Breast epithelium (tissue), 4 donors: Measurements from ENCODE around the gene STING1. TPM values are rescaled to one million over a fixed set of nuclear protein-coding genes. Genes with fewer than 3 reads are reported as not detected.
A peak's percentile ranks its signal among the peaks of the same experiment; 100 is the strongest.

ENCODE experiments used
- DNase-seq, 2 donors: peaks; one replicate each; pipeline ENCODE4 v3.0.0-alpha.2; 2019; ENCODE audit warnings: low spot score in 2 of 2
- H3K27ac ChIP-seq, 2 donors: fragments of 200-600 bp; sonication (generic) in 1 of 2; one replicate each; pipeline ENCODE4 v1.5.1; 2016 to 2019; ENCODE audit warnings: mild to moderate bottlenecking in 1 of 2
- H3K27me3 ChIP-seq, 2 donors: fragments of 200-600 bp; sonication (generic) in 1 of 2; one replicate each; pipeline versions ENCODE4 v1.5.1 to v1.6.0; 2017 to 2019; ENCODE audit warnings: control low read depth in 1 of 2, mild to moderate bottlenecking in 1 of 2
- H3K36me3 ChIP-seq: fragments of 200-600 bp; one replicate; pipeline ENCODE4 v1.5.1; 2019
- H3K4me1 ChIP-seq, 2 donors: fragments of 200-600 bp; sonication (generic); one replicate each; pipeline ENCODE4 v1.5.1; 2016 to 2019; ENCODE audit warnings: control low read depth in 1 of 2
- H3K4me3 ChIP-seq, 3 donors: fragments of 200-600 bp; sonication (generic); 1 replicate in 2 of 3; 2 replicates in 1 of 3; pipeline ENCODE4 v1.5.1; 2016 to 2019; ENCODE audit warnings: mild to moderate bottlenecking in 3 of 3, moderate library complexity in 2 of 3
- H3K9me3 ChIP-seq, 2 donors: fragments of 200-600 bp; sonication (generic) in 1 of 2; one replicate each; pipeline ENCODE4 v1.5.1; 2016 to 2019; ENCODE audit warnings: control low read depth in 1 of 2
- CTCF ChIP-seq, 3 donors: fragments of 450-650 bp; IDR thresholded peaks; one replicate each; pipeline ENCODE4 v1.5.1; 2016 to 2017; ENCODE audit warnings: antibody characterized with exemption in 3 of 3, mild to moderate bottlenecking in 3 of 3, moderate library complexity in 3 of 3
- POLR2A ChIP-seq: fragments of 450-650 bp; IDR thresholded peaks from one replicate; pipeline ENCODE4 v1.6.1; 2016; ENCODE audit warnings: antibody characterized with exemption, mild to moderate bottlenecking, moderate library complexity
- POLR2AphosphoS5 ChIP-seq, 3 donors: sonication (generic); formaldehyde crosslinking; IDR thresholded peaks; one replicate each; pipeline ENCODE4 v1.6.1; 2017; ENCODE audit warnings: antibody characterized with exemption in 3 of 3
- intact Hi-C: fragments of 100-400 bp; cut with DNase I; formaldehyde crosslinking; loops from one replicate; pipeline ENCODE4 v1.15.1; 2023; ENCODE audit warnings: low total_unique reads
- total RNA-seq, 3 donors: library from RNA; depleted of rRNA; stranded (reverse); fragments of >200 nt; gene quantifications; one replicate each; pipeline ENCODE4 v1.1.0, GENCODE V29; 2016

STING1 gene
- total RNA-seq, 3 donors from 2014 or later = 22.0 to 47.9 (median 39.0) TPM

DNA sequence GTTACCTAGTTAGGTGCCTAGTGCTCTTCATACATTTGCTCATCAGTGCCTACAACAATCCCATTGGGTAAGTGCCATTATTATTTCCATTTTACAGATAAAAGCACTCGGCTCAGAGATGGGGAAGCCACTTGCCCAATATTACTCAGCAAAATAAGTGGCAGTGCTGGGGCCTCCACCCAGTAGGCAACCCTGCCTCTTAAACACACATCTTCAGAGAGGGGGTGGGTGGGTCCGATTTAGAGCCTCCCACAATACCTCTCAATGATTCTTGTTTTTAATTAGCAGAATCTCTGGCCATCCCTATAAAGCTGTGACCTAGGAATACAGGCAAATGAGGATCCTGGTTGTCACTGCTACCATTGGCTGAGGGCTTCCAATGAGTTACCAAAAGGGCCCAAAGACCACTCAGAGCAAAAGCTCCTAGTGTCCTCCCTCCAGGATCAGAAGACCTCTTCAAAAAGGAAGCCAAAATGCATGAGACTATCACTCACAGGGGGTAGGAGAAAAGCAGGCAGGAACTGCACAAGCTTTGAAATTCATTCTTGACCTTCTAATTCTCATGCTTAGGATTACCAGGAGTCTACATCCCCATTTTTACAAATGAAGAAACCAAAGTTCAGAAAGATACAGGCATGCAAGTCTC, 42.5 kb upstream of the STING1 start:
- intact Hi-C loops = no loop called here
- peak overlapping the region in 1 of 2 donors; percentile 58 for H3K27ac ChIP-seq
- TF ChIP-seq POLR2AphosphoS5 (IDR thresholded peaks at IDR 0.05) (no peak), CTCF (IDR thresholded peaks at IDR 0.05) (no peak), POLR2A (no peak)

GRCh38 chr5:139524446-139524845, 41.9 kb upstream of the STING1 start:
- no peak overlapping the region for H3K4me3 ChIP-seq
- H3K9me3 ChIP-seq = no peaks in the 10 kb centered on the region
- DNase-seq = no peak
- no peak overlapping the region for H3K27ac ChIP-seq
- intact Hi-C loops = no loop called here
- H3K27me3 ChIP-seq = no peaks in the 10 kb centered on the region
- H3K36me3 ChIP-seq = no peaks in the 10 kb centered on the region
- H3K4me1 ChIP-seq = no peaks in the 10 kb centered on the region
- TF ChIP-seq POLR2A = no peak

More for the DNA sequence above, 42.5 kb upstream of the STING1 start:
- Histone ChIP-seq H3K27me3 (no peaks in the 10 kb centered on the region), H3K9me3 (no peaks in the 10 kb centered on the region), H3K36me3 (no peaks in the 10 kb centered on the region), H3K4me3 (no peak overlapping the region), H3K4me1 (no peaks in the 10 kb centered on the region)
- no peak for DNase-seq

- intact Hi-C loops = no loop called here
- no peaks in the 10 kb centered on the region for H3K9me3 ChIP-seq
- TF ChIP-seq POLR2AphosphoS5 (IDR thresholded peaks at IDR 0.05) (no peak), CTCF (IDR thresholded peaks at IDR 0.05) (no peak), POLR2A (no peak)
Observed at GRCh38 chr5:139523635-139524445, 41.3 kb upstream of the STING1 start.

DNA sequence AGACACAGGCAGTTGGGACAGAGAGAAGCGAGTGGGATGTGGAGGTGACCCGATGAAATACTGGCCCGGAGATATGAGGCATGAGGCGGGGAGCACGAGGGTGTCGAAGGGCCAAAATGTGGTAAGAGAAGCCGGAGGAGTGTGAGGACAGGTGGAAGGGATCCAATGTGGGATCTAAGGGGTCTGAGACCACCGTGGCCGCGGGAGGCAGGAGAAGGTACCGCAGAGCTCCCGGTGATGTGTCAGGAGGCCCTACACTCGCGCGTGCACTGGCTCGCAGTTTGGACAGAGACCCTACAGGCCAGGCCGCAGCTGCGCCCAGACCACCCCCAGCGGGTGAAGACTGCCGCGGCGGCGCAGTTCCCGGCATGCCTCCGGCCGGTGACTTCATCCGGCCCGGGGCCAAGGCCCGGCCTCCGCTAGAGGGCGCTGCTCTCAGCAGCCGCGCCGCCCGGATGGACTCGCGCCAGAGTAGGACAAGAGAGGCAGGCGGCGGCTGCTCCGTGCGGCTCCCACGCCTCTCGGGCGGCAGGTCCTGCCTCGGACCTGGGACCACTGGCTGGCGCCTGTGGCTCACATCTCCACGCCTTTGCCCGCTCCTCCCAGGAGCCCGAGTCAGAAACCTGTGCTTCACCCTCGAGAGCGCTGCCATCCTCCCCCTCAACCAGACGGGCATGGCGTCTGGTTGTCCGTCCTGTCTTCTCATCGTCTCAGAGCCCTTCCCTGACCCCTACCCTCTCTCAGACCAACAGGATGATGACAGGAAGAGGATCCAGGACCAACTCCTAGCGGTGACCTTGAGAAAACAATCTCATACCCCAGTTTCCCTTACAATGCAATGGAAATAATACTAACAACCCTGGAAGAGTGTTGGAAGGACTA, 35.4 kb upstream of the STING1 start:
- Histone ChIP-seq H3K4me1 (no peaks in the 10 kb centered on the region), H3K9me3 (no peaks in the 10 kb centered on the region), H3K36me3 (no peaks in the 10 kb centered on the region), H3K27me3 (no peaks in the 10 kb centered on the region), H3K27ac (peak overlapping the region; percentile 89 to 92), H3K4me3 (peak overlapping the region; percentile 43 to 73 (median 54))
- peak; percentile 87 to 92 for DNase-seq
- TF ChIP-seq CTCF (IDR thresholded peaks at IDR 0.05) (peak; percentile 95 to 98 (median 97)), POLR2A (peak; percentile 45), POLR2AphosphoS5 (IDR thresholded peaks at IDR 0.05) (peak; percentile 90 to 96 (median 91))
- intact Hi-C loops = loop anchor here (5.0 kb wide), 1 partner anchor 101 kb away; no protein-coding TSS in a partner anchor

More at GRCh38 chr5:139523635-139524445, 41.3 kb upstream of the STING1 start:
- Histone ChIP-seq H3K27me3 (no peaks in the 10 kb centered on the region), H3K27ac (no peak overlapping the region), H3K4me1 (no peaks in the 10 kb centered on the region), H3K36me3 (no peaks in the 10 kb centered on the region), H3K4me3 (no peak overlapping the region)
- DNase-seq = no peak

DNA sequence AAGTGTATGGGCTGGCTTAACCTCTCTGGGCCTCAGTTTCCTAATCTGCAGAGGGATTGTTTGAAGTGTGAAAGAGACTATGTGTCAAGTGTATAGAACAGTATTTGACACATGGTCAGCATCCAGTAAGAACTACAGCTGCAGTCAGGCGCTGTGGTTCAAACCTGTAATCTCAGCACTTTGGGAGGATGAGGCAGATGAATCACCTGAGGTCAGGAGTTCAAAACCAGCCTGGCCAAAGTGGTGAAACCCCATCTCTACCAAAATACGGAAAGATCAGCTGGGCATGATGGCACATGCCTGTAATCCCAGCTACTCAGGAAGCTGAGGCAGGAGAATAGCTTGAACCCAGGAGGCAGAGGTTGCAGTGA, 31.9 kb upstream of the STING1 start:
- no peak for DNase-seq
- Histone ChIP-seq H3K27me3 (no peaks in the 10 kb centered on the region), H3K36me3 (no peaks in the 10 kb centered on the region), H3K27ac (no peak overlapping the region), H3K4me1 (no peaks in the 10 kb centered on the region), H3K4me3 (no peak overlapping the region), H3K9me3 (no peaks in the 10 kb centered on the region)
- intact Hi-C loops = no loop called here
- TF ChIP-seq POLR2A (no peak), CTCF (IDR thresholded peaks at IDR 0.05) (no peak), POLR2AphosphoS5 (IDR thresholded peaks at IDR 0.05) (no peak)
